Activated naive CD4-positive, alpha-beta T cell treated with anti-CD3 and anti-CD28 coated beads for 36 hours (primary cell): Measurements from ENCODE around the gene DCTN5. TPM values are rescaled to one million over a fixed set of nuclear protein-coding genes. Genes with fewer than 3 reads are reported as not detected.
"Not testable (repeated sequence)": the region's sequence is repeated elsewhere in the genome, so short reads cannot be mapped to it uniquely, and the experiment has no call there.

Source experiments
- CTCF ChIA-PET: fragments of 350-600 bp; sonication (Branson Sonifier 250); formaldehyde crosslinking; loops from one replicate; lab custom pipeline; 2021; ENCODE audit warnings: antibody characterized with exemption; lab: Charles Lee
- DNase-seq: peaks from one replicate; pipeline ENCODE4 v3.0.0-alpha.2; 2020
- H3K27ac Mint-ChIP-seq: one replicate; pipeline ENCODE4 v1.8.0; 2021; ENCODE audit warnings: mild to moderate bottlenecking, mixed read lengths
- H3K27me3 Mint-ChIP-seq: one replicate; pipeline ENCODE4 v1.8.0; 2021; ENCODE audit warnings: low read depth, mixed read lengths
- H3K36me3 Mint-ChIP-seq: one replicate; pipeline ENCODE4 v1.8.0; 2021; ENCODE audit warnings: low read depth, mixed read lengths
- H3K4me1 Mint-ChIP-seq: one replicate; pipeline ENCODE4 v1.8.0; 2021; ENCODE audit warnings: low read depth, mixed read lengths
- H3K4me3 Mint-ChIP-seq: one replicate; pipeline ENCODE4 v1.8.0; 2021; ENCODE audit warnings: mild to moderate bottlenecking, moderate library complexity, mixed read lengths
- H3K9me3 Mint-ChIP-seq: one replicate; pipeline ENCODE4 v1.8.0; 2021; ENCODE audit warnings: mixed read lengths
- intact Hi-C: fragments of 100-400 bp; cut with micrococcal nuclease; formaldehyde crosslinking; loops from one replicate; pipeline ENCODE4 v1.15.1; 2023
- total RNA-seq, 2 experiments: library from RNA; stranded (reverse); gene quantifications; one replicate each; pipeline ENCODE4 v1.2.3, GENCODE V29; 2021

DCTN5 gene
- total RNA-seq, 2 experiments from 2014 or later = 57.5 to 60.7 TPM

DNA sequence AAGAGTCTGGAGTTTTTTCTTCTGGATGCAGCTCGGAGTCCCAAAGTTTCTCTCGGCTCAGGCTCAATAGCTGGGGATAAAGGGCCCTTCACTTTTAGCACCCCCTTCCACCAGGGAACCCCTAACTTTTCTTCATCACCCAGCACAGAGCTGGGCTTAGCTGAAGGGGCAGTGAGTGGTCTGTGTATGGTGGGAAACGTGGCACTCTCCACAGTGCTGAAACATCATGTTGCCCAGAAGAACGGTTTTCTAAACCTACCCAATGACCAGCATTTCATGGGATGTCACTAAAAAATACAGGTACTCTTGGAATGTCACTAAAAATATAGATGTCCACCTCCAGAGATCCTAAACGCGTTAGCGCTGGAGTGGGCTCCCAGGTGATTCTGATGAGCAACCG is 59.8 kb downstream of the DCTN5 start:
- H3K36me3 Mint-ChIP-seq = no peaks in the 10 kb centered on the region
- H3K4me1 Mint-ChIP-seq = no peaks in the 10 kb centered on the region
- no peak overlapping the region for H3K27ac Mint-ChIP-seq
- peaks cover 3% of the 10 kb centered on the region for H3K27me3 Mint-ChIP-seq
- no peak overlapping the region for H3K4me3 Mint-ChIP-seq
- CTCF ChIA-PET = interaction anchor here (0.6 to 1.0 kb wide), 3 partner anchors 22 to 1247 kb away, joined by 3 read pairs; no protein-coding TSS in a partner anchor
- intact Hi-C loops = no loop called here
- DNase-seq = no peak
- peaks cover 4% of the 10 kb centered on the region for H3K9me3 Mint-ChIP-seq

GRCh38 chr16:23702951-23703350 is 61.7 kb downstream of the DCTN5 start:
- CTCF ChIA-PET = no interaction called here
- peaks cover 4% of the 10 kb centered on the region for H3K9me3 Mint-ChIP-seq
- intact Hi-C loops = no loop called here
- peaks cover 6% of the 10 kb centered on the region for H3K27me3 Mint-ChIP-seq
- H3K36me3 Mint-ChIP-seq = no peaks in the 10 kb centered on the region
- no peak overlapping the region for H3K4me3 Mint-ChIP-seq
- H3K27ac Mint-ChIP-seq = no peak overlapping the region
- H3K4me1 Mint-ChIP-seq = no peaks in the 10 kb centered on the region
- DNase-seq = no peak

- intact Hi-C loops = no loop called here
- Mint-ChIP-seq H3K27me3 (peaks cover 14% of the 10 kb centered on the region), H3K4me3 (no peak overlapping the region), H3K36me3 (no peaks in the 10 kb centered on the region), H3K9me3 (peaks cover 14% of the 10 kb centered on the region), H3K4me1 (no peaks in the 10 kb centered on the region), H3K27ac (no peak overlapping the region)
- CTCF ChIA-PET = no interaction called here
- DNase-seq = no peak
Observed at GRCh38 chr16:23704772-23705516, 63.7 kb downstream of the DCTN5 start.

DNA sequence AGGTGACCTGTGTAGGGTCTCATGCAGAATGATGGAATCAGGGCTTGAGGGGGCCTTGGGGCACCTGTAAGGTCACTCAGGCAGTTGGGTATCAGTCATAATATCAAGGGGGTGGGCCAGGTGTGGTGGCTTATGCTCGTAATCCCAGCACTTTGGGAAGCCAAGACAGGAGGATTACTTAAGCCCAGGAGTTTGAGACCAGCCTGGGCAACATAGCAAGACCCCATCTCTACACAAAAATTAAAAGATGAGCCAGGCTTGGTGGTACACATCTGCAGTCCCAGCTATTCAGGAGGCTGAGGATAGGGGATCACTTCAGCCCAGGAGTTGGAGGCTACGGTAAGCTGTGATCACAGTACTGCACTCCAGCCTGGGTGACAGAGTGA is 64.2 kb downstream of the DCTN5 start:
- Mint-ChIP-seq H3K4me1 (no peaks in the 10 kb centered on the region), H3K36me3 (no peaks in the 10 kb centered on the region), H3K27me3 (peaks cover 20% of the 10 kb centered on the region), H3K9me3 (peaks cover 19% of the 10 kb centered on the region), H3K27ac (no peak overlapping the region), H3K4me3 (no peak overlapping the region)
- intact Hi-C loops = no loop called here
- CTCF ChIA-PET = no interaction called here
- no peak for DNase-seq

DNA sequence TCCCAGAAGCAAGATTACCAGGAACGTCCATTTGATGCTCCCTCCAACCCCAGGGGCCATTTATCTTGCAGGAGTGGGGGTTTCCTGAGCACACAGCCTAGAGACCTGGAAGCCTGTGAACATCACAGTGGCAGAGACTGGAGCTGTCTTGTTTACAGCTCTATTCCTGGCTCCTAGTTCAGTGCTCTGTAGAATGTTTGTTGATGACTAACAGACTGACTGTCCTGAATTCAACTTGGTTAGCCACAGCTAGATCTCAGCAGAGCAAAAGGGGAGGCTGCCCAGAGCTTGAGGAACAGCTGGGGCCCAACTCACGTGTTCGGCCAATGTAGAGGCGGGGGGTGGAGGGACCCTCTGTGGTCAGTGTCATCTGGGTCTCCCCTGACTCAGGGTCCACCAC is 65.2 kb downstream of the DCTN5 start:
- Mint-ChIP-seq H3K4me3 (no peak overlapping the region), H3K27me3 (peaks cover 29% of the 10 kb centered on the region), H3K9me3 (peaks cover 19% of the 10 kb centered on the region), H3K4me1 (no peaks in the 10 kb centered on the region), H3K27ac (no peak overlapping the region), H3K36me3 (no peaks in the 10 kb centered on the region)
- CTCF ChIA-PET = no interaction called here
- intact Hi-C loops = no loop called here
- no peak for DNase-seq

GRCh38 chr16:23709536-23709935 is 68.3 kb downstream of the DCTN5 start:
- Mint-ChIP-seq H3K4me1 (no peaks in the 10 kb centered on the region), H3K9me3 (peaks cover 15% of the 10 kb centered on the region), H3K4me3 (no peak overlapping the region), H3K27ac (no peak overlapping the region), H3K36me3 (no peaks in the 10 kb centered on the region), H3K27me3 (peaks cover 48% of the 10 kb centered on the region)
- DNase-seq = no peak
- CTCF ChIA-PET = interaction anchor here (1.6 kb wide), 1 partner anchor 18 kb away, joined by 3 read pairs; no protein-coding TSS in a partner anchor
- intact Hi-C loops = no loop called here

- Mint-ChIP-seq H3K9me3 (peaks cover 15% of the 10 kb centered on the region), H3K4me1 (no peaks in the 10 kb centered on the region), H3K36me3 (no peaks in the 10 kb centered on the region), H3K27ac (no peak overlapping the region), H3K4me3 (no peak overlapping the region), H3K27me3 (peaks cover 51% of the 10 kb centered on the region)
- CTCF ChIA-PET = interaction anchor here (1.6 kb wide), 1 partner anchor 17 kb away, joined by 3 read pairs; no protein-coding TSS in a partner anchor
- DNase-seq = no peak
- intact Hi-C loops = no loop called here
Observed at GRCh38 chr16:23710008-23710407, 68.7 kb downstream of the DCTN5 start.

GRCh38 chr16:23710504-23710903 is 69.2 kb downstream of the DCTN5 start:
- H3K4me3 Mint-ChIP-seq = no peak overlapping the region
- H3K36me3 Mint-ChIP-seq = no peaks in the 10 kb centered on the region
- peaks cover 51% of the 10 kb centered on the region for H3K27me3 Mint-ChIP-seq
- CTCF ChIA-PET = no interaction called here
- no peaks in the 10 kb centered on the region for H3K4me1 Mint-ChIP-seq
- no peak for DNase-seq
- intact Hi-C loops = no loop called here
- H3K27ac Mint-ChIP-seq = no peak overlapping the region
- peaks cover 15% of the 10 kb centered on the region for H3K9me3 Mint-ChIP-seq

DNA sequence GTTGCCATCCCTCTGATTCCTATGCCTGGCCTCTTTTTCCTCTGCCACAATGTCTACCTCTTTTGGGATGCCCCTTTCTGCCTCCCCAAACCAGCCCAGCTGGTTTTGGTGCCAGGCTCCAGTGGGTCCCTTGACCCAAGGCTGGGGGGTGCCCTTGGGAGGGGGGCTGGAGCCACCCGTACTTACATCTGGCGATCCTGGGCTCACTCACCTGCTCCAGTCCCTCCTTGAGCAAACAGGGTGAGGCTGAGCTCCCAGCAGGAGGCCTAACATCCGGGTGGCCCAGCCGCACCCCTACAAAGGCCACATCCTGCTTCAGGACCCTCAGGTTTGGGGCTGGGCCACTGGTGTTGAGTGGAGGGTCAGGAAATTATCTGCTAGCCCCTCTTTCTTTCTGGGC is 70.5 kb downstream of the DCTN5 start:
- no peak for DNase-seq
- Mint-ChIP-seq H3K4me3 (no peak overlapping the region), H3K27ac (no peak overlapping the region), H3K9me3 (peaks cover 15% of the 10 kb centered on the region), H3K4me1 (no peaks in the 10 kb centered on the region), H3K27me3 (peaks cover 52% of the 10 kb centered on the region), H3K36me3 (no peaks in the 10 kb centered on the region)
- CTCF ChIA-PET = no interaction called here
- intact Hi-C loops = no loop called here

GRCh38 chr16:23712976-23713375 is 71.7 kb downstream of the DCTN5 start, which contains the start of gene ERN2:
ERN2 (minus strand) TSS chr16:23713222; CDS start chr16:23713187, 35 bp downstream.
- H3K27me3 Mint-ChIP-seq = peaks cover 52% of the 10 kb centered on the region

GRCh38 chr16:23716484-23716883 is 75.2 kb downstream of the DCTN5 start:
- Mint-ChIP-seq H3K4me1 (no peaks in the 10 kb centered on the region), H3K4me3 (no peak overlapping the region), H3K36me3 (no peaks in the 10 kb centered on the region), H3K9me3 (no peaks in the 10 kb centered on the region), H3K27ac (no peak overlapping the region), H3K27me3 (peaks cover 29% of the 10 kb centered on the region)
- CTCF ChIA-PET = no interaction called here
- intact Hi-C loops = no loop called here
- no peak for DNase-seq

More at GRCh38 chr16:23712976-23713375, 71.7 kb downstream of the DCTN5 start, which contains the start of gene ERN2:
- Mint-ChIP-seq H3K4me1 (no peaks in the 10 kb centered on the region), H3K4me3 (no peak within 1 kb of the TSS), H3K9me3 (peaks cover 15% of the 10 kb centered on the region), H3K36me3 (no peaks in the 10 kb centered on the region), H3K27ac (no peak within 1 kb of the TSS)
- intact Hi-C loops = no loop called here
- no peak for DNase-seq
- CTCF ChIA-PET = no interaction called here

- H3K36me3 Mint-ChIP-seq, H3K9me3 Mint-ChIP-seq, H3K4me3 Mint-ChIP-seq, DNase-seq, H3K4me1 Mint-ChIP-seq, H3K27ac Mint-ChIP-seq, intact Hi-C loops: not testable (repeated sequence)
- CTCF ChIA-PET = interaction anchor here (2.1 kb wide), 1 partner anchor 81 kb away, joined by 5 read pairs; no protein-coding TSS in a partner anchor
- peaks cover 12% of the 10 kb centered on the region for H3K27me3 Mint-ChIP-seq
Observed at GRCh38 chr16:23722613-23723240, 81.5 kb downstream of the DCTN5 start.
